ENCODE data around the gene IRS1. TPM values are rescaled to one million over a fixed set of nuclear protein-coding genes. Genes with fewer than 3 reads are reported as not detected.

IRS1 gene
- total RNA-seq, 4 donors from 2014 or later: 17.4 to 39.0 (median 25.3) TPM

GRCh38 chr2:226828191-226828590, 28.6 kb upstream of the IRS1 start:
- ATAC-seq: no peak
- H3K4me3 ChIP-seq: no peak overlapping the region
- 53 to 69% methylated on average over 2 of the region's 2 CpGs for WGBS, 2 donors (ENCODE audit: low coverage in 1 of 2)

DNA sequence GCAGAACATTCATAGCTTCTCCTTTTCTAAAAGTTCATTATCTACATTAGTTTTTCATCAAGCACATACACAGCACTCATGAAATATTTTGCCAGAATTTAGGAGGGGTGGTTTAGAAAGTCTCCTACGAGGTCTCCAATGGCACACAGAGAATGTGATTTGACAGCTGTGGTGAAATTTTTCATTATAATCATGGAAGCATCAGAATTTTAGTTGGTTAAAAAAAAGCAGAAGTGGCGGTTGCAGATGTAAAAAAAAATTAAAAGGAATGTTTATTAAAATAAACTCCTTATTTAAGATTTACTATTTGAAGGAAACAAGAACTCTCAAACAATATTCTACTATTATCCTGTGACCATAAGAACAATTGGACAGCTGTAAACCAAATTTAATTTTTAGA, 25.4 kb upstream of the IRS1 start:
- H3K9me3 ChIP-seq: no peaks in the 10 kb centered on the region

More at GRCh38 chr2:226828191-226828590, 28.6 kb upstream of the IRS1 start:
- H3K4me1 ChIP-seq: no peaks in the 10 kb centered on the region
- no peak overlapping the region for H3K27ac ChIP-seq
- H3K27me3 ChIP-seq: no peaks in the 10 kb centered on the region
- H3K36me3 ChIP-seq: no peaks in the 10 kb centered on the region
- TF ChIP-seq CTCF (IDR thresholded peaks at IDR 0.05) (no peak), POLR2A (IDR thresholded peaks at IDR 0.05) (no peak), POLR2AphosphoS5 (IDR thresholded peaks at IDR 0.05) (no peak), EP300 (IDR thresholded peaks at IDR 0.05) (no peak)
- H3K9me3 ChIP-seq: no peaks in the 10 kb centered on the region

DNA sequence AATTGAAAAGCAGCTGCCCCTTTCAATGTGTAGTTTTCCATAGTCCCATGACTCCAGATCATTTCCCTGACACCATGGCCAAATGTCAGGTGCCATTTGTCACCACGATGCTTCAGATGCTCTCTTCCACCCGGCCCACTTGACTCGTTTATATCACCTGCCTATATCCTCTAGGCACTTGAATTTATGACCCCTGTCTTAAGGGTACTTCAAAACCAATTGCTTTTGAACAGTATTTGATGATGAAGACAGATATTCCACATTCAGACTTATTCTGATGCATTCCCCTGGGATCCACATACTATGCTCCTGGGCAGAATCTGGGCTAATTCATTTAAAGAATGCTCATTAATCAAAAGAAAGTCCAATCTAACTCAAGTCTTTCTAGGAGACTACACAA, 19.3 kb upstream of the IRS1 start:
- TF ChIP-seq POLR2AphosphoS5 (IDR thresholded peaks at IDR 0.05) (no peak), EP300 (IDR thresholded peaks at IDR 0.05) (no peak), CTCF (IDR thresholded peaks at IDR 0.05) (no peak), POLR2A (IDR thresholded peaks at IDR 0.05) (no peak)
- ATAC-seq: no peak
- no peaks in the 10 kb centered on the region for H3K36me3 ChIP-seq
- 40 to 59% methylated on average over 3 of the region's 3 CpGs for WGBS, 2 donors (ENCODE audit: low coverage in 1 of 2)
- no peaks in the 10 kb centered on the region for H3K4me1 ChIP-seq
- H3K27ac ChIP-seq: no peak overlapping the region
- peaks cover 8% of the 10 kb centered on the region for H3K27me3 ChIP-seq
- no peak overlapping the region for H3K4me3 ChIP-seq
- no peaks in the 10 kb centered on the region for H3K9me3 ChIP-seq

More for the DNA sequence above, 25.4 kb upstream of the IRS1 start:
- Histone ChIP-seq H3K36me3 (no peaks in the 10 kb centered on the region), H3K4me1 (no peaks in the 10 kb centered on the region), H3K27me3 (no peaks in the 10 kb centered on the region), H3K4me3 (no peak overlapping the region), H3K27ac (no peak overlapping the region)
- no peak for TF ChIP-seq POLR2A (IDR thresholded peaks at IDR 0.05)
- TF ChIP-seq POLR2AphosphoS5 (IDR thresholded peaks at IDR 0.05): no peak
- TF ChIP-seq EP300 (IDR thresholded peaks at IDR 0.05): no peak
- TF ChIP-seq CTCF (IDR thresholded peaks at IDR 0.05): no peak
- ATAC-seq: no peak
- 44 to 65% methylated on average over 2 of the region's 2 CpGs for WGBS, 2 donors (ENCODE audit: low coverage in 1 of 2)

- H3K36me3 ChIP-seq: no peaks in the 10 kb centered on the region
- peak in 1 of 4 experiments; percentile 16 for TF ChIP-seq CTCF (IDR thresholded peaks at IDR 0.05)
- TF ChIP-seq EP300 (IDR thresholded peaks at IDR 0.05): no peak
- WGBS, 2 donors (ENCODE audit: low coverage in 1 of 2): 86 to 89% methylated on average over 1 of the region's 1 CpG
- H3K27me3 ChIP-seq: peaks cover 15% of the 10 kb centered on the region
- no peak for ATAC-seq
- H3K27ac ChIP-seq: no peak overlapping the region
- H3K9me3 ChIP-seq: no peaks in the 10 kb centered on the region
- H3K4me1 ChIP-seq: no peaks in the 10 kb centered on the region
- H3K4me3 ChIP-seq: no peak overlapping the region
Observed at GRCh38 chr2:226813148-226813701, 13.6 kb upstream of the IRS1 start.

- no peak overlapping the region for H3K4me3 ChIP-seq
- TF ChIP-seq CTCF (IDR thresholded peaks at IDR 0.05) (no peak), POLR2AphosphoS5 (IDR thresholded peaks at IDR 0.05) (no peak), EP300 (IDR thresholded peaks at IDR 0.05) (no peak), POLR2A (IDR thresholded peaks at IDR 0.05) (no peak)
- peaks cover 0 to 32% (median 10%) of the 10 kb centered on the region in 3 donors for H3K4me1 ChIP-seq
- H3K9me3 ChIP-seq: no peaks in the 10 kb centered on the region
- WGBS, 2 donors (ENCODE audit: low coverage in 1 of 2): 73 to 80% methylated on average over 1 of the region's 1 CpG
- H3K36me3 ChIP-seq: no peaks in the 10 kb centered on the region
- no peak for ATAC-seq
- H3K27ac ChIP-seq: no peak overlapping the region
- peaks cover 9% of the 10 kb centered on the region for H3K27me3 ChIP-seq
Observed at GRCh38 chr2:226803410-226803809, 3.8 kb upstream of the IRS1 start.
